GM13977 (cell line): ENCODE results near the gene EHD1.

Source experiments
- DNase-seq: peaks from one replicate; pipeline ENCODE4 v3.0.0; 2012; ENCODE audit warnings: low spot score
- CTCF ChIP-seq: IDR thresholded peaks from 2 replicates; pipeline ENCODE4 v1.5.1; 2012; ENCODE audit warnings: mild to moderate bottlenecking, control low read depth; ENCODE audit not compliant: insufficient read depth; ENCODE audit errors: extremely low read depth, missing control alignments
- in situ Hi-C: fragments of 300-500 bp; cut with MboI; formaldehyde crosslinking; loops from one replicate; pipeline ENCODE4 v1.12.0; 2022; ENCODE audit warnings: low sequenced_read_pairs, low pct_unique_long_range_greater_than_20kb, mixed read lengths, inconsistent platforms; ENCODE audit not compliant: unreplicated experiment

The EHD1 gene

GRCh38 chr11:64865286-64866172, 12.9 kb downstream of the EHD1 start:
- TF ChIP-seq CTCF, result no peak
- in situ Hi-C loops, result no loop called here
- peak; percentile 74 for DNase-seq

- DNase-seq, result peak; percentile 79
- in situ Hi-C loops, result no loop called here
- no peak for TF ChIP-seq CTCF
Observed at GRCh38 chr11:64864473-64865285, 13.7 kb downstream of the EHD1 start.

GRCh38 chr11:64864135-64864472, 14.3 kb downstream of the EHD1 start:
- in situ Hi-C loops, result no loop called here

GRCh38 chr11:64863391-64864060, 14.9 kb downstream of the EHD1 start:
- in situ Hi-C loops, result no loop called here
- DNase-seq, result no peak
- no peak for TF ChIP-seq CTCF

More at GRCh38 chr11:64864135-64864472, 14.3 kb downstream of the EHD1 start:
- no peak for DNase-seq
- TF ChIP-seq CTCF, result no peak

- in situ Hi-C loops, result no loop called here
- no peak for DNase-seq
- no peak for TF ChIP-seq CTCF
Observed at GRCh38 chr11:64862987-64863390, 15.4 kb downstream of the EHD1 start.

- peak; percentile 3 for TF ChIP-seq CTCF
Observed at GRCh38 chr11:64861227-64861975, 17.0 kb downstream of the EHD1 start.

More at GRCh38 chr11:64861227-64861975, 17.0 kb downstream of the EHD1 start:
- in situ Hi-C loops, result no loop called here
- no peak for DNase-seq
